Renal cortex interstitium (tissue), 11 donors: ENCODE measurements around the gene AMIGO2. TPM values are rescaled to one million over a fixed set of nuclear protein-coding genes. Genes with fewer than 3 reads are reported as not detected.
"Not testable (repeated sequence)": the region's sequence is repeated elsewhere in the genome, so short reads cannot be mapped to it uniquely, and the experiment has no call there.

Experiments used
- DNase-seq, 11 donors: peaks; one replicate each; pipeline ENCODE4 v3.0.0-alpha.2; 2013; ENCODE audit warnings: low read depth in 9 of 11, low spot score in 4 of 11; ENCODE audit errors: extremely low read depth in 1 of 11
- polyA plus RNA-seq, 3 donors: library from polyadenylated mRNA; unstranded; fragments of 120-200 nt; gene quantifications; one replicate each; pipeline ENCODE4 v1.2.1, GENCODE V29; 2013; ENCODE audit not compliant: insufficient read length in 3 of 3

Gene AMIGO2
- polyA plus RNA-seq, 3 donors, result 36.4 to 53.5 (median 40.5) TPM

DNA sequence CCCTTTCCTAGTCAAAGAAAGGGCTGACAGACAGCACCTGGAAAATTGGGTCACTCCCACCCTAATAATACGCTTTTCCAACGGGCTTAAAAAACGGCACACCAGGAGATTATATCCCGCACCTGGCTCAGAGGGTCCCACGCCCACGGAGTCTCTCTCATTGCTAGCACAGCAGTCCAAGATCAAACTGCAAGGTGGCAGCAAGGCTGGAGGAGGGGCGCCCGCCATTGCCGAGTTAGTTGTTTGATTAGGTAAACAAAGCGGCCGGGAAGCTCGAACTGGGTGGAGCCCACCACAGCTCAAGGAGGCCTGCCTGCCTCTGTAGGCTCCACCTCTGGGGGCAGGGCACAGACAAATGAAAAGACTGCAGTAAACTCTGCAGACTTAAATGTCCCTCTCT is 22.8 kb downstream of the AMIGO2 start:
- not testable (repeated sequence) for DNase-seq

DNA sequence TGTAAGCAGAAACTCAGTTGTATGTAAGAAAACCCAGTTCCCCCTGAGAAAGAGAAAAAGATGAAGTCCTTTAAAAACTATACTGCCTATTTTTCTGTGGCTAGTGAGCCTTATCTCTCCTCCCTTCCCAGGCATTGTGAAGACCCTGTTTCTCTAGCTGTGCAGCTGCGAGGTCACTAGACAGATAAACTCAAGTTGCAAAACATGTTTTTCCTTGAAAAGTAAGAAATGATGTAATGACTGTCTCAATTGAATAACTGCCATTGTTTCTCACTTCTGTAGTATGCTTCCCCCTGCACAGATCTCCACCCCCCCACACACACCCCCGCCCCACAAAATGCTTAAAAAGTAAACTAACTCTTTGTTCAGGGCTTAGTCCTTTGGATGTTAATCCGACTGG is 23.9 kb downstream of the AMIGO2 start:
- DNase-seq, result not testable (repeated sequence)

DNA sequence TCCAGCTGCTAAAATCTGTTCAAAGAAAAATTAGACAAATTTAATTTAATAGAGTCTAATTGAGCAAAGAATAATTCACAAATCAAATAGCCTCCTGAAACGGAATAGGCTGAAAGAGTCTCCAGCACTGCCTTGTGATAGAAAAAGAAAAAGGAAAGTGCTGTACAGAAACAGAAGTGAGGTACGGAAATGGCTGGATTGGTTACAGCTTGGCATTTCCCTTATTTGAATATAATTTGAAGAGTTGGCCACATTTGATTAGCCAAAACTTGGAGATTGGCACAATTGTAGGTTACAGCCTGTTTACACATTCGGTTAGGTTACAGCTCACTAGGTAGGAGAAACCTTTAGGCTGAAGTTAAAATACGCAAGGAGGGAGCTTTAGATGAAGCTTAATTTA is 25.1 kb downstream of the AMIGO2 start:
- no peak for DNase-seq

DNA sequence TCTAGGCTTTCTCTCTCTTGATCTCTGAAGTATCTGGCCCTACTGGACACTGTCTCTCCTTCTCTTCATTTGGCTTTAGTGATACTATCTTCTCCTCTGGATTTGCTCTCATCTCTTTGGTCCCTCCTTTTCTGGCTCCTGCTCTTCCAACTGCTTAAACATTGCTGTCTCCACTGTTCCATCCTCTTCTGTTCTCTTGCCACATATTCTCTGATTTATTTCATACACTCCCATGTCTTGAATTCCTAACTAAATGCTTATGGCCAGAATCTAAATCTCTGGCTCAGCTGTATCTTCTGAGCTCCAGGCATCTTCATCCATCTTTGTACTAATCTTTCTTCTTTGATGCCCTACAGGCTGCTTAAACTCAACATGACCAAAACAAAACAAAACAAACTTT is 25.8 kb downstream of the AMIGO2 start:
- no peak for DNase-seq

DNA sequence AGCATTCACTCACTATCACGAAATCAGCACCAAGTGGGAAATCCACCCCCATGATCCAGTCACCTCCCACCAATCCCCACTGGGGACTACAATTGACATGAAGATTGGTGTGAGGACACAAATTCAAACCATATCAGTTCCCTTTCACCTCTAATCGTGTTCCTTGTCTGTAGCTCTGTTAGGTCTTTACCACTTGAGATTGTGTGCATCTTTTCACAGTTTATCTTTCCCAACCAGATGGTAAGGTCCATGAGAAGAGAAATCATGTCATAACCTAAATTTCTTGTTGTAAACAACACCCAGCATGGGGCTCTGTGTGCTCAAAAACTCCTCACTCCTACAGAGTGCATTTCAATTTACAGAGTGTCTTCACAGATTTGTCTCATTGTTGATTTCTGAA is 27.5 kb downstream of the AMIGO2 start:
- DNase-seq, result no peak

DNA sequence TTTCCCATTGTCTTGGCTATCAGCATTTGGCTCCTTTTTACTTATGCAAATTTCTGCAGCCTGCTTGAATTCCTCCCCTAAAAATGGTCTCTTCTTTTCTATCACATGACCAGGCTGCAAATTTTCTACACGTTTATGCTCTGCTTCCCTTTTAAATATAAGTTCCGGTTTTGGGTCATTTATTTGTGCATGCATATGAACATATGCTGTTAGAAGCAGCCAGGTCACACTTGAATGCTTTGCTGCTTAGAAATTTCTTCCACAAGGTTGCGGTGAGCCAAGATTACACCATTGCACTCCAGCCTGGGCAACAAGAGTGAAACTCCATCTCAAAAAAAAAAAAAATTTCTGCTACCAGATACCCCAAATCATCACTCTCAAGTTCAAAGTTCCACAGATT is 28.5 kb downstream of the AMIGO2 start:
- DNase-seq, result not testable (repeated sequence)

DNA sequence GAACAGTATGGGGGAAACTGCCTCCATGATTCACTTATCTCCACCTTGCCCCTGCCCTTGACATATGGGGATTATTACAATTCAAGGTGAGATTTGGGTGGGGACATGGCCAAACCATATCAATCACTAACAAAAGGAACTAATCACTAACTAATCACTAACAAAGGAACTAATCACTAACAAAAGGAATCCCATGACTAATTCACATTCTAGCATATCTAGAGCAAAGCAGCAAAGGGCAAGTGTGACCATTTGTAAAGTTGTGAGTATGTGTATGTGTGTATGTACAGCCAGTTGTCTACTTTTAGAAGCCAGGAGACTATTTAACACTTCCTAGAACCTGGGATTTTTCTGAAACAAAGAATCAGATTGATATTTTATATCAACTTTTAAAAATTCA is 31.2 kb downstream of the AMIGO2 start:
- no peak for DNase-seq

DNA sequence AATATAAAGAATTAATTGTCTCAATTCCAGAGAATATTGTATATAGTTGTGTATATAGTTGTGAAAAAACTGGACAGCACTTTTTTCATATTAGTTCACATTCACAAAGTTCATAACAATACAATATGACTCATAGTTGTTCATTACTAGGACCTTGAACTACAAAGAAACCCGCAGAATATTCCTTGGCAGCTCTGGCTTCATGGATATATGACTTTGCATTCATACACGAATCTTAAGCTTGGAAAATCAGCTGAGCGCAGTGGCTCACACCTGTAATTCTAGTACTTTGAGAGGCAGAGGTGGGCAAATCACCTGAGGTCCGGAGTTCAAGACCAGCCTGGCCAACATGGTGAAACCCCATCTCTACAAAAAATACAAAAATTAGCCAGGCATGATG is 38.4 kb downstream of the AMIGO2 start:
- no peak for DNase-seq

DNA sequence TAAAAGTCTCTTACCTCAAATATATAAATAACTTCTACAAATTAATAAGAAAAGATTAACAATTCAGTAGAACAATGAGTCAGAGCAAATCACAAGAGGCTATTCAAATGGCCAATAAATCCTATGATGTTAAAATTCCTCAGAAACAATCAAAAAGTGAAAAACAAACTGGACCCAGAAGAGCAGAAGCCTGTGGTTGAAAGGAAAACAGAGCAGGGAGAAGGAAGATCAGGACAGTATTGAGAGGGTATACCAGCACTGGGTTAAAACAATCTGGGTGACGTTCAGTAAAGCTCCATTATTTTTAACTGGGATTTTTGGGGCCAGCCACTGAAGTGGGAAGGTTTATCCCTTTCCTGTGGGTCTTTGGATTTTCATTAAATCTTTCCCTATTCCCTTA is 40.0 kb downstream of the AMIGO2 start:
- no peak for DNase-seq

DNA sequence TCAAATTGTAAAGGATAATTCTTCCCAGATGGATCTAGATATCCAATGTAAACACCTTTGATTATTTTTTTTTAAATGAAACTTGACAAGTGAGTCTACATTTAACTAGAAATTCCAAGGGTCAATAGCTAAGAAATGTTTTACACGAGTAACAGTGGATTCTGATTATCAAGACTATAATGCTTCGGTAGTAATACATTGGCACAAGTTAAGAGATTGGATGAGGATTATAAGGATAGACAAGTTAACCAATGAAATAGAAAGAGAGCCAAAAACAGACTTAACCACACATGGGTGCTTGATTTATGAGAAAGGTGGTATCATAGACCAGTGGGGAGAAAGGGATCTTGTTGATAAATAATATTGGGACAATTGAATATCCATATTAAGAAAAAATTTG is 40.7 kb downstream of the AMIGO2 start:
- DNase-seq, result no peak

DNA sequence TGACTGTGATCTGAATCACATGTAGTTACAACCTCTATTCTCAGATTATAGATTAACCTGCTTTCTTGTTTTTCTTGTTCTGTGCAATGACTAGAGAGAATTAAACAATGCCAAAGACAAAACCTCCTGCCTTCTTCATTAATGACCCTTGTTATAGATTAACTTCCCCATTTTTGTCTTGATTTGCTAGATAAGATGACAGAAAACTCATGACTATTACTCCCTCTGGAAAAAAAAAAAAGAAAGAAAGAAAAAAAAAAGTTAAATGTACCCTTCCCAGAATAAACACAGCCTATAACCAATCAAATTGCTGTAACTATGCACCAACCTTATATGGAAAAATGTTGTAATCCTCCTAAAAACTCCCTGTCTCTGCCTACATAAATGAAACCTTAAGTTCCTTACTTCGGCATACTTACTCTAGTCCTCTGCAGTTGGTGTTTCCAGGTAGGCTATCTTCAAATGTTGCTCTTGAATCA is 41.5 kb downstream of the AMIGO2 start:
- peak in 5 of 11 donors; percentile 9 to 70 (median 38) for DNase-seq

DNA sequence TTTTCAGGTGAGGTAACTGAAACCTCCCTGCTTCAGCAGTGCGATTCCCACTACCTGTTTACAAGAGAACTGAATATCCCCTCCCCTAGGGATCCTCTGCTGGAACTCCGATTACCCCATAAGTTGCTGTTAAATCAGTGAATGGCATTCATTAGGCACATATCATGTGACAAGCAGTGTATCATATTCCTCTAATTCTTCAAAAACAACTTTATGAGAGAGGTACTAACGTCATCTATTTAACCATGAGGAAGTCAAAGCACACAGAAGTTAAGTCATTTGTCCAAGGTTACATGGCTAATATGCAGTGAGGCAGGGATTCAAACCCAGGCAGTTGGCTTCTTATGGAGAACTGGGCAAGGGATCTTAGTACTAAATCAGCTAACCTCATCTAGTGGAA is 44.3 kb downstream of the AMIGO2 start:
- DNase-seq, result no peak

DNA sequence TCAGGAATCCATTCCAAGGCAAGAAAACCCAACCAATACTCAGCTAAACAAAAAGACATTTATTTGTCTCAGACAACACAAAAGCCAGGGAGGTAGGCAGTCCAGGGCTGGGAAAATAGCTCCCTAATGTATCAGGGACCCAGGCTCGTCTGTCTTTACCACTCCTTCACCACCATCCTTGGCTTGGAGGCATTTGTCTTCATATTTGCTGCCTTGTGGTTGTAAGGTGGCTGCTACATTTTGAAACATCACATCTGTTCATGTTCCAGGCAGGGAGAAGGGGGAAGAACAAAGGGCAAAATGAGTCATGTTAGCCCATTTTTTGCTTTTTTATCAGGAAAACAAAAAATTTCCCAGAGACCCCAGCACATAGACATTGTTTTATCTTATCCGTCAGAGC is 45.1 kb downstream of the AMIGO2 start:
- no peak for DNase-seq

DNA sequence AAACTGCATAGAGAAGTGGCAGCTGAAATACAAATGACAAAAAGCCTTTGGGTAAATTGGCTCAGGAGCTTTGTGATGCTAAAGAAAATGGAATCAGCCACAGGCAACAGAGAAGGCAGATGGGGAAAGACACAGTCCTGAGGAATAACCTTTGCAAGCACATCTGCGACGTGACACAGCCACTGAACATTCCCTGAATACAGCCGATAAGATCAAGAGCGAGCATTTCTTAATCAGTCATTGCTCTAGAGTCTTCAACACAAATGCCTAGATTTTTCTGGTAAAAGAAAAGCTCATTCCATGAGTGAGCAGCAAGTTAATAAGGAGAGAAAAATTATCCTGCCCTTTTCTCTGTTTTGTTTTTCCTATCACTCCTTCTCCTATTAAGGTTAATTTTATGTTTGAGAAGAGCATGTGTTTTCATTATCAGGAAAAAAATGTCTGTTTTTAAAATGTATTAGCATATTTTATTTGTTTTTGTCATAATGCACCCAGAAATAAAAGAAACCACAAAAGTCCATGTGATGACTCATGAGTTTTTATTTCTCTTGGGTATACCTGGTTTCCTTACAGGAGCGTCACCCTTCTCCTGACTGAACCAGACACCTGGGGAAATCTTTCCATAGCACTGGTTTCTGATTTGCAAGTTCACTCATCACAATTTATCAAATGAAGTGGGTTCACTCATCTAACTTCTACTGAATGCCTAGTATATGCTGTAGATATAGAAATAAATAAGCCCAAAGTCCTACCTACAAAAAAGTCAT is 45.8 kb downstream of the AMIGO2 start:
- no peak for DNase-seq

DNA sequence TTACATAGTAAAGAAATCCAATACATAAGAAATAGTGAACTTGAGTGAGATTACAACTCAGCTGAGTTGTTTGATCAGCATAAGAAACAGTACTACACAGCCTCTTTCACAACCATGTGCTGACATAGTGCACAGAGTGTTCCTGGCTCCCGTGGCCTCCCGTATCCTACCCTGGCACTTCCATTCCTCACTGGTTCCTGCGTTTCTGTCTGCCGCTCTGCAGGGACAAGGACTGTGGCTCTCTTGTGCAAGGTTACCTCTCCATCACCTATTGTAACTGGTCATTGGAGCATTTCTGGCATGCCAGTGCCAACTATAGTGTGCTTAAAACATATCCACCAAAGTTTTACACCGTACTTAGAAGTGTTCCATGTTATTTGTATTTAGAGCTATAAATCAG is 46.7 kb downstream of the AMIGO2 start:
- DNase-seq, result no peak

DNA sequence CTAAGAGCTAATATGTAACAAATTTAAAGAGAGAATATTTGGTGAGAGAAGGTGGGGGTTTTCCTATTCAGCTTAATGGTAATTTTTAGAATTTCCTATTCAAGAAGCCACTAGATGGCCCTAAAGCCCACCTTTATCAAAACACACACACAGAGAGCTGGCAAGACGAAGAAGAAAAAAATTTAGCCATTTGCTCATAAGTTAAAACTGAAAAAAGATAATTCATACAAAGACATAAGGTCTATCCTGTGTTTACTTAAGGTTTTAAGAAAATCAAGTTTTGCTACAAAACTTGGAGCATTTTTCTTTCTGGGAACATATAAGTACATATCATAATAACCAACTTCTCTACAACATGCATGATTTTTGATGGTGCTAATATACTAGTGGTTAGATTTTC is 47.1 kb downstream of the AMIGO2 start:
- DNase-seq, result peak in 7 of 11 donors; percentile 26 to 47 (median 42)

DNA sequence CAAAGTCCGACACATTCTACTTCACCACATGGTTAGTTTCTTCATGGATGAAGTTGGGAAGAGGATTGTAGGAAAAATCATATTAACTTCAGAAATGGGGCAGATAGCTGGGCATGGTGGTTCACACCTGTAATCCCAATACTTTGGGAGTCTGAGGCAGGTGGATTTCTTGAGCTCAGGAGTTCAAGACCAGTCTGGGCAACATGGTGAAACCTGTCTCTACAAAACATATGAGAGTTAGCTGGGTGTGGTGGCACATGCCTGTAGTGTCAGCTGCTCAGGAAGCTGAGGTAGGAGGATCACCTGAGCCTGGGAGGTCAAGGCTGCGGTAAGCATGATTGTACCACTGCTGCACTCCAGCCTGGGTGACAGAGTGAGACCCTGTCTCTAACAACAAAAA is 49.9 kb downstream of the AMIGO2 start:
- no peak for DNase-seq

DNA sequence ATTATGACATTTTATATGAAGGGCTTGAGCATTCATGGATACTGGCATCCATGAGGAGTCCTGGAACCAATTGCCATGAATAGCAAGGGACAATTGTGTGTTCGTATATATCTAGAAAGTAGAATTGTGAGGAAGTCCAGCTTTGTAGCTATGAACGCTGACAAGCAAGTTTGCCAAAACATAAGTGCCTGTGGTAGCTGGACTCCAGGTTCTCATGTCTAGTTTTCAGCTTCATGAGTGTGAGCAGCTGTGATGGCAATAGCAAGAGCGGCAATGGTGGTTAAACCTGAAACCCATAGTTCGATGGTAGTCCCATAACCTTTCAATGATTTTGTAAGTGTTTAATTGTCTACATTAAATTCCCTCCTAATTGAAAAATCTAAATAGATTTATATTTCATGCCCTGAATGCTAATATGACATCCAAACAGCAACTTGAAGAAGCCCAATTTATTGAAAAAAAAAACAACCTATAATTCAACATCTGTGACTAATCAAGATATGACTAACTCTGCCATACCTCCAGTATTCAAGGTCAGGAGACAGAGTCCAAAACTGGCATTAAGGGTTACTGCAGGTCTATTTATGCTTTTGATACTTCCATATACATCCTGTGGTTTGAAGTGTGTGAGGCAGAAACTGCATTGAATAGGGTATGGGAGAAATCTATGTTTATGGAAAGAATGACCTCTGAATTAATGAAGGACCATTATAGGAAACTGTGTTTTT is 50.6 kb downstream of the AMIGO2 start:
- DNase-seq, result no peak

DNA sequence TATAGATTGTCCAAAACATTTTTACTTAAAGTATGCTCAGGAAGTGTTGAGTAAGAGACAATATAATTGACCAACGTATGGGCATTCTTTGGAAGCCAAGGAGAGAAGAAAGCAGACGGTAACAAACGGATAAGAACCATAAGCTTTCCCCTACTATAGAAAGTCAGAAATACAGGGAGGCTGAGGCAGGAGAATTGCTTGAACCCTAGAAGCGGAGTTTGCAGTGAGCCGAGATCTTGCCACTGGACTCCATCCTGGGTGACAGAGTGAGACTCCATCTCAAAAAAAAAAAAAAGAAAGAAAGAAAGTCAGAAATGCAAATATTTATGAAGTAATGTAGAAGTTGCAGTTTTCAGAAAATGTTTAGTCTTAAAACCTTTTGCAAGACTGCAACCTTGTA is 51.6 kb downstream of the AMIGO2 start:
- DNase-seq, result no peak
